HepG2 (cell line): ENCODE results near the gene SLC48A1. TPM values are rescaled to one million over a fixed set of nuclear protein-coding genes. Genes with fewer than 3 reads are reported as not detected.

Experiments
- ATAC-seq: fragments of 200-7000 bp; cut with Tn5 transposase; 3 replicates; pipeline ENCODE4 v1.9.1; 2020; ENCODE audit warnings: mild to moderate bottlenecking, moderate library complexity
- BruUV-seq: library from RNA; stranded (reverse); fragments of 400-500 nt; replicated peaks from 2 replicates; lab custom pipeline; 2021; lab: Mats Ljungman, UMichigan
- CTCF ChIA-PET: fragments of 300-600 bp; formaldehyde crosslinking; extraction: SDS; loops from one replicate; lab custom pipeline; 2021; ENCODE audit warnings: low total read pairs, inconsistent platforms, low intra/inter-chr PET ratio; lab: Yijun Ruan, JAX
- POLR2A ChIA-PET: fragments of 350-600 bp; sonication (Branson Sonifier 250); formaldehyde crosslinking; loops from one replicate; lab custom pipeline; 2020; ENCODE audit warnings: antibody characterized with exemption, inconsistent platforms; lab: Yijun Ruan, JAX
- DNase-seq: peaks from one replicate; pipeline ENCODE4 v3.0.0-alpha.2; 2015; ENCODE audit warnings: low spot score
- FAIRE-seq: peaks from 3 replicates; lab custom pipeline; 2011; peaks lifted over from hg19 to GRCh38; lab: Jason Lieb, UNC
- H2AFZ ChIP-seq: one replicate; pipeline ENCODE4 v1.6.1; 2011; ENCODE audit warnings: low read length, inconsistent platforms
- H3K27ac ChIP-seq: fragments of 300-600 bp; 3 replicates; pipeline ENCODE4 v1.8.0; 2011; ENCODE audit warnings: mixed run types, mild to moderate bottlenecking, mixed read lengths, low read length, inconsistent platforms; ENCODE audit not compliant: insufficient read depth; ENCODE audit errors: extremely low read length
- H3K27me3 ChIP-seq, 2 experiments: fragments of 200-600 bp in 1 of 2; 2 replicates in 1 of 2; 3 replicates in 1 of 2; pipeline versions ENCODE4 v1.6.0 to v1.8.0; 2011; ENCODE audit warnings: low read length in 2 of 2, mild to moderate bottlenecking in 2 of 2, moderate library complexity in 2 of 2, inconsistent platforms in 1 of 2; ENCODE audit not compliant: insufficient read depth in 2 of 2, control insufficient read depth in 1 of 2
- H3K36me3 ChIP-seq, 2 experiments: fragments of 200-600 bp in 1 of 2; replicated peaks in 1 of 2; 2 replicates in 1 of 2; 3 replicates in 1 of 2; pipeline versions ENCODE4 v1.5.1 to v1.8.0; 2011; ENCODE audit warnings: low read length in 2 of 2, inconsistent platforms in 1 of 2; ENCODE audit not compliant: insufficient read depth in 2 of 2, control insufficient read depth in 1 of 2
- H3K4me1 ChIP-seq: 2 replicates; pipeline ENCODE4 v1.5.1; 2012; ENCODE audit warnings: low read length, inconsistent platforms; ENCODE audit not compliant: insufficient read depth
- H3K4me2 ChIP-seq: 2 replicates; pipeline ENCODE4 v1.6.0; 2011; ENCODE audit warnings: low read depth, low read length, inconsistent platforms
- H3K4me3 ChIP-seq, 3 experiments: fragments of 200-600 bp in 1 of 3; sonication (generic), shearing (Covaris generic) in 1 of 3; replicated peaks in 1 of 3; 2 replicates each; pipeline ENCODE4 v1.5.1; 2011 to 2016; ENCODE audit warnings: low read length in 3 of 3, inconsistent platforms in 2 of 3, low read depth in 2 of 3, mild to moderate bottlenecking in 2 of 3, control low read depth in 1 of 3, mixed read lengths in 1 of 3; ENCODE audit not compliant: insufficient read depth in 1 of 3
- H3K79me2 ChIP-seq: one replicate; pipeline ENCODE4 v1.6.1; 2011; ENCODE audit warnings: low read length, inconsistent platforms; ENCODE audit not compliant: insufficient read depth
- H3K9ac ChIP-seq: 2 replicates; pipeline ENCODE4 v1.6.0; 2011; ENCODE audit warnings: mild to moderate bottlenecking, low read depth, low read length, inconsistent platforms; ENCODE audit not compliant: insufficient read depth
- H3K9me3 ChIP-seq: 2 replicates; pipeline ENCODE4 v1.5.1; 2012; ENCODE audit warnings: mild to moderate bottlenecking, low read length
- H4K20me1 ChIP-seq: 2 replicates; pipeline ENCODE4 v1.6.0; 2011; ENCODE audit warnings: inconsistent platforms, mild to moderate bottlenecking, low read length, moderate library complexity; ENCODE audit not compliant: insufficient read depth
- CEBPB ChIP-seq: IDR thresholded peaks from 2 replicates; pipeline ENCODE4 v1.6.1; 2011; ENCODE audit warnings: low read depth, low read length, improper control_type of control experiment, borderline replicate concordance
- GABPA ChIP-seq, 2 experiments: IDR thresholded peaks; 2 replicates each; pipeline ENCODE4 v1.6.1; 2011 to 2016; ENCODE audit warnings: low read depth in 2 of 2, low read length in 1 of 2, missing biosample characterization in 1 of 2, missing genetic modification characterization in 1 of 2
- GMEB2 ChIP-seq: IDR thresholded peaks from 2 replicates; pipeline ENCODE4 v1.6.1; 2016; ENCODE audit warnings: missing biosample characterization, missing genetic modification reagents, low read depth
- HNRNPK ChIP-seq: fragments of 200-400 bp; formaldehyde crosslinking; IDR thresholded peaks from 2 replicates; pipeline ENCODE4 v1.6.1; 2018; ENCODE audit warnings: low read length, low read depth, moderate library complexity, mild to moderate bottlenecking; ENCODE audit not compliant: poor library complexity, severe bottlenecking
- KLF12 ChIP-seq: sonication (generic); formaldehyde crosslinking; IDR thresholded peaks from 2 replicates; pipeline ENCODE4 v1.4.0; 2020; ENCODE audit warnings: missing genetic modification reagents, borderline replicate concordance
- MEIS1 ChIP-seq: sonication (generic); formaldehyde crosslinking; IDR thresholded peaks from 2 replicates; pipeline ENCODE4 v1.9.0; 2021; ENCODE audit warnings: mild to moderate bottlenecking, missing genetic modification reagents, moderate library complexity, borderline replicate concordance
- PAX8 ChIP-seq: sonication (generic); formaldehyde crosslinking; IDR thresholded peaks from 2 replicates; pipeline ENCODE4 v1.8.0; 2022; ENCODE audit warnings: mild to moderate bottlenecking, missing genetic modification reagents, borderline replicate concordance
- POLR2G ChIP-seq: fragments of 200-400 bp; formaldehyde crosslinking; IDR thresholded peaks from 2 replicates; pipeline ENCODE4 v1.6.1; 2018; ENCODE audit warnings: mild to moderate bottlenecking, low read depth, low read length, moderate library complexity
- THRA ChIP-seq: sonication (generic); formaldehyde crosslinking; IDR thresholded peaks from 2 replicates; pipeline ENCODE4 v1.4.0; 2020; ENCODE audit warnings: missing genetic modification reagents, borderline replicate concordance
- ZKSCAN5 ChIP-seq: sonication (generic); formaldehyde crosslinking; IDR thresholded peaks from 2 replicates; pipeline ENCODE4 v1.5.1; 2020; ENCODE audit warnings: mild to moderate bottlenecking, missing genetic modification reagents
- ZNF280D ChIP-seq: sonication (generic); formaldehyde crosslinking; IDR thresholded peaks from 2 replicates; pipeline ENCODE4 v1.5.1; 2020; ENCODE audit warnings: mild to moderate bottlenecking, missing genetic modification reagents
- ZNF331 ChIP-seq: sonication (generic); formaldehyde crosslinking; IDR thresholded peaks from 2 replicates; pipeline ENCODE4 v1.4.0; 2020; ENCODE audit warnings: missing genetic modification reagents
- WGBS: methylation state at CpG from one replicate; pipeline ENCODE4 v1.1.6; 2017; ENCODE audit warnings: low lambda C conversion rate; 5-methylcytosine and 5-hydroxymethylcytosine counted together
- in situ Hi-C: cut with HindIII; loops from 2 replicates; pipeline ENCODE4 v1.10.0; 2017; ENCODE audit warnings: low pct_unique_long_range_greater_than_20kb; ENCODE audit not compliant: extremely low pct_ligation_motif_present
- intact Hi-C: fragments of 100-400 bp; cut with micrococcal nuclease; formaldehyde crosslinking; loops from one replicate; pipeline ENCODE4 v1.10.0; 2022; ENCODE audit not compliant: unreplicated experiment
- polyA plus RNA-seq, 8 experiments: library from polyadenylated mRNA; depleted of rRNA in 3 of 8; stranded (reverse) in 7 of 8; unstranded in 1 of 8; fragments of >200 nt; fragmentation: Illumina TruSeq in 4 of 8; extraction: Trizol in 4 of 8; gene quantifications; 2 replicates each; pipeline versions ENCODE4 v1.2.1 to v1.2.3, GENCODE V29; 2011 to 2016; ENCODE audit warnings: low read depth in 4 of 8, missing spikeins in 1 of 8, mixed read lengths in 1 of 8; ENCODE audit not compliant: insufficient read depth in 1 of 8
- total RNA-seq, 5 experiments: library from RNA; depleted of rRNA; stranded (reverse); fragments of >200 nt; fragmentation: Illumina TruSeq; extraction: Trizol; gene quantifications; 2 replicates each; pipeline ENCODE4 v1.2.3, GENCODE V29; 2016; ENCODE audit warnings: low read depth in 1 of 5

Gene SLC48A1
- total and polyA plus RNA-seq, 2 of the 13 experiments (the other 11 are each of a cell fraction or from before 2014, with no cell fraction given) = 2.2 to 3.7 TPM

- no peak for TF ChIP-seq KLF12 (CRISPR knock-in tag)
Measured at GRCh38 chr12:47769234-47770085, 3.6 kb upstream of the SLC48A1 start (continued).

GRCh38 chr12:47770086-47770726 is 2.8 kb upstream of the SLC48A1 start:
- Histone ChIP-seq H3K27ac (no peak overlapping the region), H3K9me3 (no peaks in the 10 kb centered on the region), H3K4me3 (no peak overlapping the region), H3K79me2 (no peaks in the 10 kb centered on the region), H3K4me1 (peaks cover 58% of the 10 kb centered on the region), H3K36me3 (no peaks in the 10 kb centered on the region), H4K20me1 (no peaks in the 10 kb centered on the region), H3K4me2 (no peak overlapping the region), H3K27me3 (peaks cover 4 to 10% of the 10 kb centered on the region in 2 experiments; a peak in 3 of 5 replicates), H3K9ac (no peak overlapping the region), H2AFZ (no peak overlapping the region)
- CTCF ChIA-PET = no interaction called here
- in situ Hi-C loops = no loop called here
- 31% methylated on average over 3 of the region's 3 CpGs for WGBS
- FAIRE-seq (no peak), DNase-seq (peak; percentile 35), ATAC-seq (no peak)
- POLR2A ChIA-PET = no interaction called here
- no TSS peak for BruUV-seq
- intact Hi-C loops = no loop called here
- TF ChIP-seq GABPA (IDR thresholded peaks at IDR 0.05; ENCODE audit: low read depth, low read length) = no peak
- 0 out of 2 replicates have a peak, but pooled peaks have one; percentile 11 for TF ChIP-seq GABPA (CRISPR knock-in tag; IDR thresholded peaks at IDR 0.05; ENCODE audit: low read depth)
- no peak for TF ChIP-seq HNRNPK
- TF ChIP-seq MEIS1 = no peak
- peak; percentile 55; the same call in 1 of the 2 replicates for TF ChIP-seq THRA (CRISPR knock-in tag)
- peak; percentile 98 for TF ChIP-seq CEBPB
- TF ChIP-seq ZKSCAN5 (CRISPR knock-in tag) = no peak
- no peak for TF ChIP-seq ZNF280D (CRISPR knock-in tag)
- no peak for TF ChIP-seq GMEB2 (CRISPR knock-in tag)
- no peak for TF ChIP-seq POLR2G
- no peak for TF ChIP-seq PAX8 (CRISPR knock-in tag)
- TF ChIP-seq ZNF331 (CRISPR knock-in tag) = peak; percentile 57; the same call in 1 of the 2 replicates
